Loucy (cell line): ENCODE measurements around the gene VPS35L.

Experiments used
- H2AFZ ChIP-seq: fragments of 200-600 bp; sonication (generic); 2 replicates; pipeline ENCODE4 v1.6.0; 2016; ENCODE audit warnings: antibody characterized with exemption, mild to moderate bottlenecking, low read length, moderate library complexity
- H3F3A ChIP-seq: fragments of 200-600 bp; 2 replicates; pipeline ENCODE4 v1.6.0; 2016; ENCODE audit warnings: antibody characterized with exemption, low read depth, mild to moderate bottlenecking
- H3K27me3 ChIP-seq: fragments of 200-600 bp; sonication (generic); 2 replicates; pipeline ENCODE4 v1.6.1; 2014; ENCODE audit warnings: low read length, mild to moderate bottlenecking; ENCODE audit not compliant: insufficient read depth, poor library complexity, severe bottlenecking
- H3K36me3 ChIP-seq: fragments of 200-600 bp; sonication (generic); 2 replicates; pipeline ENCODE4 v1.6.1; 2016; ENCODE audit warnings: low read length; ENCODE audit not compliant: insufficient read depth
- H3K4me1 ChIP-seq: fragments of 200-600 bp; sonication (generic); 2 replicates; pipeline ENCODE4 v1.5.1; 2014; ENCODE audit warnings: low read length, mild to moderate bottlenecking; ENCODE audit not compliant: insufficient read depth, poor library complexity, severe bottlenecking
- H3K4me2 ChIP-seq: fragments of 200-600 bp; sonication (generic); 2 replicates; pipeline ENCODE4 v1.6.0; 2014; ENCODE audit warnings: antibody characterized with exemption, low read length, low read depth, mild to moderate bottlenecking; ENCODE audit not compliant: poor library complexity, severe bottlenecking
- H3K4me3 ChIP-seq: fragments of 200-600 bp; sonication (generic); 2 replicates; pipeline ENCODE4 v1.5.1; 2014; ENCODE audit warnings: low read length, mild to moderate bottlenecking, mixed read lengths; ENCODE audit not compliant: poor library complexity, severe bottlenecking
- H3K79me2 ChIP-seq: fragments of 200-600 bp; sonication (generic); 2 replicates; pipeline ENCODE4 v1.6.1; 2014; ENCODE audit warnings: low read length; ENCODE audit not compliant: insufficient read depth
- H3K9ac ChIP-seq: fragments of 200-600 bp; sonication (generic); 2 replicates; pipeline ENCODE4 v1.6.0; 2014; ENCODE audit warnings: mild to moderate bottlenecking, low read depth, low read length, moderate library complexity; ENCODE audit not compliant: poor library complexity, severe bottlenecking
- H3K9me2 ChIP-seq: fragments of 200-600 bp; sonication (generic); replicated peaks from 2 replicates; pipeline ENCODE4 v1.6.1; 2016; ENCODE audit warnings: low read depth, low read length, mixed read lengths
- H3K9me3 ChIP-seq: fragments of 200-600 bp; sonication (generic); 2 replicates; pipeline ENCODE4 v1.6.1; 2014; ENCODE audit warnings: mild to moderate bottlenecking, antibody characterized with exemption, low read length, low read depth; ENCODE audit not compliant: insufficient read depth
- H4K20me1 ChIP-seq: fragments of 200-600 bp; sonication (generic); 2 replicates; pipeline ENCODE4 v1.6.0; 2014; ENCODE audit warnings: antibody characterized with exemption, low read length, mild to moderate bottlenecking; ENCODE audit not compliant: insufficient read depth, poor library complexity, severe bottlenecking
- EZH2phosphoT487 ChIP-seq: fragments of 200-600 bp; IDR thresholded peaks from 2 replicates; pipeline ENCODE4 v1.6.1; 2018; ENCODE audit warnings: antibody characterized with exemption, mild to moderate bottlenecking, moderate library complexity, borderline replicate concordance
- TF ChIP-seq, protein P1 (sequence below): fragments of 200-600 bp; sonication (generic); conservative IDR thresholded peaks from 2 replicates; pipeline ENCODE4 v1.5.1; 2014; ENCODE audit warnings: mild to moderate bottlenecking, antibody characterized with exemption, low read length

VPS35L gene

DNA sequence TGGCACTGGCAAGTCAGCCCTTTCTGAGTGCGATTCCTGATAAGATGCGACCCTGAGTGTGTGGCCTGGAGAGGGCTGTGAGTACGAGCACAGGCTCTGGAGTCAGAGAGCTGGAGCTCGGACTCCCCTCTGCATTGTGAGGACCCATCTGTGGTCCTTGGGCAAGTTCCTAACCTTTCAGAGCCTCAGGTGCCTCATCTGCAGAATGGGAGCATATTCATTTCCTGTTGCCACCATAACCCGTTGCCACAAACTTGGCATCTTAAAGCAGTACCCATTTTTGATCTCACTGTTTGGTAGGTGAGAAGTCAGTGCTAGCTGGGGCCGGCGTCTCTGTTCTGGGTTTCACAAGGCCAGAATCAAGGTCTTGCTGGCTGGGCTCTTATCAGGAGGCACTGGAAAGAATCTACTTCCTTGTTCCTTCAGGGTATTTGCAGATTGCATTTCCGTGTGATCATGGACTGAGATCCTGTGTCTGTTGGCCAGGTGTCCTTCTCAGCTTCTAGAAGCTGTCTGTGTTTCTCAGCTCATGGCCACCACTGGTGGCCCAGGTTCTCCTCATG, 142.3 kb downstream of the VPS35L start:
- H3K27me3 ChIP-seq: no peaks in the 10 kb centered on the region
- H3K36me3 ChIP-seq: peaks cover 12% of the 10 kb centered on the region; the same call in 1 of the 2 replicates
- no peaks in the 10 kb centered on the region for H3F3A ChIP-seq
- no peak overlapping the region for H3K4me2 ChIP-seq
- TF ChIP-seq, protein P1, sequence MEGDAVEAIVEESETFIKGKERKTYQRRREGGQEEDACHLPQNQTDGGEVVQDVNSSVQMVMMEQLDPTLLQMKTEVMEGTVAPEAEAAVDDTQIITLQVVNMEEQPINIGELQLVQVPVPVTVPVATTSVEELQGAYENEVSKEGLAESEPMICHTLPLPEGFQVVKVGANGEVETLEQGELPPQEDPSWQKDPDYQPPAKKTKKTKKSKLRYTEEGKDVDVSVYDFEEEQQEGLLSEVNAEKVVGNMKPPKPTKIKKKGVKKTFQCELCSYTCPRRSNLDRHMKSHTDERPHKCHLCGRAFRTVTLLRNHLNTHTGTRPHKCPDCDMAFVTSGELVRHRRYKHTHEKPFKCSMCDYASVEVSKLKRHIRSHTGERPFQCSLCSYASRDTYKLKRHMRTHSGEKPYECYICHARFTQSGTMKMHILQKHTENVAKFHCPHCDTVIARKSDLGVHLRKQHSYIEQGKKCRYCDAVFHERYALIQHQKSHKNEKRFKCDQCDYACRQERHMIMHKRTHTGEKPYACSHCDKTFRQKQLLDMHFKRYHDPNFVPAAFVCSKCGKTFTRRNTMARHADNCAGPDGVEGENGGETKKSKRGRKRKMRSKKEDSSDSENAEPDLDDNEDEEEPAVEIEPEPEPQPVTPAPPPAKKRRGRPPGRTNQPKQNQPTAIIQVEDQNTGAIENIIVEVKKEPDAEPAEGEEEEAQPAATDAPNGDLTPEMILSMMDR: no peak
- TF ChIP-seq EZH2phosphoT487: no peak
- no peak overlapping the region for H3K9ac ChIP-seq
- H3K4me1 ChIP-seq: no peaks in the 10 kb centered on the region
- no peak overlapping the region for H3K4me3 ChIP-seq
- no peaks in the 10 kb centered on the region for H4K20me1 ChIP-seq
- no peaks in the 10 kb centered on the region for H3K9me3 ChIP-seq
- no peak overlapping the region for H2AFZ ChIP-seq
- H3K9me2 ChIP-seq: no peaks in the 10 kb centered on the region
- H3K79me2 ChIP-seq: no peaks in the 10 kb centered on the region

DNA sequence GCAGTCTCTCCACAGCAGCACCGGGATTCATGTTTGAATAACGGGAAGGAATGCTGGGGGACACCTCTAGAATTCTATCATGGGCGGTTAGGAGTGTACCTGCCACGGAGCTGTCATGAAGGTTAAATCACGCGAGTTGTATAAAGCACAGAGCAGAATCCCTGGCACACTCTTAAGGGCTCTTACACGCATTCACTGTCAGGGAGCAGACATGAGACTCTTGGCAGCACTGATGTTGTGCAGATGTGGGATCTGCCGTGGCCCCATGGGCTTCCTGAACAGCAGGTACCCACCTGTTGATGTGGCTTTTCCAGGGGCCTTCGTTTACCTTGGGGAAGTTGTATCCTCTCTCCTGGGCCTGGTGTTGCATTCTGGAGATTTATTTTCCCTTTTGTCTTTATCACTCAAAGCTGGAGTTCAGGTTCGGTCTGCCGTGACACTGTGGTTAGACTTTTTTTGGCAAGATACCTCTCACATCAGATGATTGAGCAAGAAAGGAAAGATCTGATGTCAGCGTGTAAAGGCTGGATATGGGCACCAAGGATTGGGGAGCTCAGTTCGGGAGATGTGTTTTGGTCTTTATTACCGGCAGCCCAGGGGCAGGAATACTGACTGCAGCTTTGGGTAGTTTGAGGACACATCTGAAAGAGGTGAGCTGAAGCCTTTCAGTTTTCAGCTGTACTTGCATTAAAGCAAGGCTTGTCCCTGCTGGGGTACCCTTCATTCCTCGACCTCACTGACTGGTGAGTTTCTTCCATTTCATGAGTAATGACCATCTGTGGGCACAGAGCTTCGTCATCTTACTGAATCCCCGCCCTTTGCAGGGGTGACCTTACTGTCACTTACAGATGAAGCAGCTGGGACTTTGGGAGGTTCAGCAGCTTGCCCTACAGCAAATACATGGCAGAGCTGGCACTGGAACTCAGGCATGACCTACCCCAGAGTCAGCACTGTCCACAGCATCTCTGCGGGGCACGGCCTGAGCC, 143.3 kb downstream of the VPS35L start:
- Histone ChIP-seq H3K4me2 (no peak overlapping the region), H3K4me1 (no peaks in the 10 kb centered on the region), H3K27me3 (no peaks in the 10 kb centered on the region), H3K79me2 (no peaks in the 10 kb centered on the region), H4K20me1 (no peaks in the 10 kb centered on the region), H3K9me3 (no peaks in the 10 kb centered on the region), H2AFZ (no peak overlapping the region), H3K4me3 (no peak overlapping the region), H3F3A (no peaks in the 10 kb centered on the region), H3K9me2 (no peaks in the 10 kb centered on the region), H3K36me3 (peaks cover 18% of the 10 kb centered on the region; the same call in 1 of the 2 replicates), H3K9ac (no peak overlapping the region)
- no peak for TF ChIP-seq EZH2phosphoT487
- TF ChIP-seq, protein P1: no peak

DNA sequence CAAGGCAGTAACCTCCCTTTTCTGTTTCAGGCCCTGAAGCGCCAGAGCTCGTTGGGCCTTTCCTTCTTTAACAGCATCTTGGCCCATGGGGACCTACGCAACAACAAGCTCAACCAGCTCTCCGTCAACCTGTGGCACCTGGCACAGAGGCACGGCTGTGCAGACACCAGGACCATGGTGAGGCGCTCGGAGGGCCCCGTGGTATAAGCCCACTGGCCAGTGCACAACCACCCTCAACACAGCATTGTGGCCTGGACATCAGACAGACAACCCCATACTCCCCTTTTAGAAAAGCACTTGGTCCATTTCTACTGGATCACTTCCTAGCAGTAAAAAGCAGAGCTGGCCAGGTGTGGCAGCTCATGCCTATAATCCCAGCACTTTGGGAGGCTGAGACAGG, 144.0 kb downstream of the VPS35L start:
- Histone ChIP-seq H3K79me2 (no peaks in the 10 kb centered on the region), H3K9ac (no peak overlapping the region), H3K4me2 (no peak overlapping the region), H2AFZ (no peak overlapping the region), H3K27me3 (no peaks in the 10 kb centered on the region), H3K9me2 (no peaks in the 10 kb centered on the region), H3F3A (no peaks in the 10 kb centered on the region), H3K36me3 (peaks cover 24% of the 10 kb centered on the region; the same call in 1 of the 2 replicates), H3K9me3 (no peaks in the 10 kb centered on the region), H4K20me1 (no peaks in the 10 kb centered on the region), H3K4me3 (no peak overlapping the region), H3K4me1 (no peaks in the 10 kb centered on the region)
- no peak for TF ChIP-seq EZH2phosphoT487
- TF ChIP-seq, protein P1: no peak
